Measurements from ENCODE around the gene CALB2. TPM values are rescaled to one million over a fixed set of nuclear protein-coding genes. Genes with fewer than 3 reads are reported as not detected.

The CALB2 gene
- total RNA-seq, 6 experiments from 2014 or later: not detected

- ATAC-seq: no peak
Measured at GRCh38 chr16:71384073-71384724, 25.7 kb downstream of the CALB2 start.

GRCh38 chr16:71387045-71387871, 28.7 kb downstream of the CALB2 start:
- intact Hi-C loops (cut with DNase I): no loop called here
- DNase-seq (no peak), ATAC-seq (no peak)
- no peaks in the 10 kb centered on the region for H3K4me1 ChIP-seq
- no peak overlapping the region for H3K27ac ChIP-seq
- no peaks in the 10 kb centered on the region for H3K9me3 ChIP-seq
- no peaks in the 10 kb centered on the region for H3K36me3 ChIP-seq
- TF ChIP-seq POLR2A (IDR thresholded peaks at IDR 0.05): no peak
- TF ChIP-seq, protein P1, sequence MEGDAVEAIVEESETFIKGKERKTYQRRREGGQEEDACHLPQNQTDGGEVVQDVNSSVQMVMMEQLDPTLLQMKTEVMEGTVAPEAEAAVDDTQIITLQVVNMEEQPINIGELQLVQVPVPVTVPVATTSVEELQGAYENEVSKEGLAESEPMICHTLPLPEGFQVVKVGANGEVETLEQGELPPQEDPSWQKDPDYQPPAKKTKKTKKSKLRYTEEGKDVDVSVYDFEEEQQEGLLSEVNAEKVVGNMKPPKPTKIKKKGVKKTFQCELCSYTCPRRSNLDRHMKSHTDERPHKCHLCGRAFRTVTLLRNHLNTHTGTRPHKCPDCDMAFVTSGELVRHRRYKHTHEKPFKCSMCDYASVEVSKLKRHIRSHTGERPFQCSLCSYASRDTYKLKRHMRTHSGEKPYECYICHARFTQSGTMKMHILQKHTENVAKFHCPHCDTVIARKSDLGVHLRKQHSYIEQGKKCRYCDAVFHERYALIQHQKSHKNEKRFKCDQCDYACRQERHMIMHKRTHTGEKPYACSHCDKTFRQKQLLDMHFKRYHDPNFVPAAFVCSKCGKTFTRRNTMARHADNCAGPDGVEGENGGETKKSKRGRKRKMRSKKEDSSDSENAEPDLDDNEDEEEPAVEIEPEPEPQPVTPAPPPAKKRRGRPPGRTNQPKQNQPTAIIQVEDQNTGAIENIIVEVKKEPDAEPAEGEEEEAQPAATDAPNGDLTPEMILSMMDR (IDR thresholded peaks at IDR 0.05): no peak
- WGBS (ENCODE audit: insufficient coverage, low coverage, low lambda C conversion rate, missing lambda C conversion rate): 12% methylated on average over 8 of the region's 9 CpGs
- no peaks in the 10 kb centered on the region for H3K27me3 ChIP-seq
- no peak overlapping the region for H3K4me3 ChIP-seq

More at GRCh38 chr16:71384073-71384724, 25.7 kb downstream of the CALB2 start:
- Histone ChIP-seq H3K9me3 (no peaks in the 10 kb centered on the region), H3K36me3 (no peaks in the 10 kb centered on the region), H3K4me3 (no peak overlapping the region), H3K4me1 (no peaks in the 10 kb centered on the region), H3K27me3 (no peaks in the 10 kb centered on the region), H3K27ac (no peak overlapping the region)
- intact Hi-C loops (cut with DNase I): no loop called here
- DNase-seq: no peak
- no peak for TF ChIP-seq POLR2A (IDR thresholded peaks at IDR 0.05)
- TF ChIP-seq, protein P1 (IDR thresholded peaks at IDR 0.05): no peak
- 54% methylated on average over 9 of the region's 10 CpGs for WGBS (ENCODE audit: insufficient coverage, low coverage, low lambda C conversion rate, missing lambda C conversion rate)

DNA sequence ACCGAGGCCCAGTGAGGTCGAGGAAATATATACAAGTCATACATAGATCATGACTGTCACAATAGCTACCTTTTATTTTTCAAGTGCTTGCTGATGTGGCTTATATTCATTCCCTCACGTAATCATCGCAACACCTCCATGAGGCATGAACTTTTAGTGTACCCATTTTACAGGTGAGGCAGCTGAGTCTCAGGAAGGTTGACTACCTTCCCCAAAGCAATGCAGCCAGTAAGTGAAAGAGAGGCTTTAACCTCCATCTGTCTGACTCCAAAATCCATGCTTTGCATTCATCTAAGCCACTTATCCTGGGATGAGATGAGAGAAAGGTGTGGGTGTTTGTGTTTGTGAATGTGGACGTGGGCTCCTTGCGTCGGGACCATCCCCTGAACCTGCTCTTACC, 30.8 kb downstream of the CALB2 start:
- no peaks in the 10 kb centered on the region for H3K27me3 ChIP-seq
- no peak overlapping the region for H3K27ac ChIP-seq
- TF ChIP-seq POLR2A (IDR thresholded peaks at IDR 0.05): no peak
- TF ChIP-seq, protein P1 (IDR thresholded peaks at IDR 0.05): no peak
- no peak overlapping the region for H3K4me3 ChIP-seq
- DNase-seq (no peak), ATAC-seq (no peak)
- H3K4me1 ChIP-seq: no peaks in the 10 kb centered on the region
- 74% methylated on average over 6 of the region's 7 CpGs for WGBS (ENCODE audit: insufficient coverage, low coverage, low lambda C conversion rate, missing lambda C conversion rate)
- no peaks in the 10 kb centered on the region for H3K9me3 ChIP-seq
- intact Hi-C loops (cut with DNase I): no loop called here
- H3K36me3 ChIP-seq: no peaks in the 10 kb centered on the region

GRCh38 chr16:71396594-71396993, 38.1 kb downstream of the CALB2 start:
- H3K27me3 ChIP-seq: no peaks in the 10 kb centered on the region
- H3K4me1 ChIP-seq: no peaks in the 10 kb centered on the region
- 43% methylated on average over 5 of the region's 10 CpGs for WGBS (ENCODE audit: insufficient coverage, low coverage, low lambda C conversion rate, missing lambda C conversion rate)
- no peak for ATAC-seq
- TF ChIP-seq POLR2A (IDR thresholded peaks at IDR 0.05): no peak
- TF ChIP-seq, protein P1 (IDR thresholded peaks at IDR 0.05): no peak
- H3K27ac ChIP-seq: no peak overlapping the region
- no peak overlapping the region for H3K4me3 ChIP-seq
- intact Hi-C loops (cut with DNase I): no loop called here
- no peaks in the 10 kb centered on the region for H3K9me3 ChIP-seq
- no peak for DNase-seq
- H3K36me3 ChIP-seq: no peaks in the 10 kb centered on the region

Measured in right lobe of liver (tissue), 6 donors.